ENCODE measurements around the gene KRT75.

DNA sequence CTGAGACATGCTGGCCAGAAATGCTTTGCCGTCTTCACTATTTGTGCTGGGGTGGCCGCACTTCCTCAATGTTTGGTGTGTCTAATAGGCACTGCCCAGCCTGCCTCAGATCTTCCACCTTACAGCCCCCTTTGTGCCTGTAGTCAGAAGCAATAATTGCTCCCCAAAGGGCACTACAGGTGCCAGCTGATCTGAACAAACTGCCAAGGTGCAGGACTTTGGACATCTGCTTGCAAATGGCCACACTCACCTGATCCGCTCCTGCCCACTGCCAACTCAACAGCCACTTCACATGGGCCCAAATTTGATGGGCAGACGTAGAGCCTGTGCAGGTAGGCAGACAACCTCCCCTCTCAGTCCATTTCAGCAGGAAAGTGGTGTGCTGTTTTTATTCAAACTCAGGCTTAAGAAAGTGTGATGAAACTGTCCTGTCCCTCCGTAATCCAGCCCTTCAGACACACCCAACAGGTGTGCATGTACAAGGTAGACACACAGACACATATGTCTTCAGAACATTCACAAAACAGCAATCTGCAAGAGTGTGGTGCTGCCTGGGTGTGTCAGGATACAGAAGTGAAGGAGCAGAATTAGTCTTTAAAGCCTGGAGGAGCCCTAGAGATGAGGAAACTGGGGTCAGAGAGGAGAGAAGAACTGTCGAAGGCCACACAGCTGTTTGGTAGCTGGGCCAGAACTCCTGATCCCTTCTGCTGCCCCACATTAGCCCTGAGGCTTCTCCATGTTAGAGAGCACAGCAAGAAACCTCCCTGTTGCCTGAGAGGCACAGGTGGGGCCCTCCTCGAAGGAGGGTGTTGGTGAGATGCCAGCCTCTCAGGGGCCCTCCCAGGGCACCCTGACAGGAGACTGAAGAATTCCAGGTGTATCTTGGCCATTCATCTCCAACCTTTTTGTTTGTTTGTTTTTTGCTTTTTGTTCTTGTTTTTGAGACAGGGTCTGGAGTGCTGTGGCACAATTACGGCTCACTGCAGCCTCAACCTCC is 4.4 kb upstream of the KRT75 start:
- TF ChIP-seq, protein P1, sequence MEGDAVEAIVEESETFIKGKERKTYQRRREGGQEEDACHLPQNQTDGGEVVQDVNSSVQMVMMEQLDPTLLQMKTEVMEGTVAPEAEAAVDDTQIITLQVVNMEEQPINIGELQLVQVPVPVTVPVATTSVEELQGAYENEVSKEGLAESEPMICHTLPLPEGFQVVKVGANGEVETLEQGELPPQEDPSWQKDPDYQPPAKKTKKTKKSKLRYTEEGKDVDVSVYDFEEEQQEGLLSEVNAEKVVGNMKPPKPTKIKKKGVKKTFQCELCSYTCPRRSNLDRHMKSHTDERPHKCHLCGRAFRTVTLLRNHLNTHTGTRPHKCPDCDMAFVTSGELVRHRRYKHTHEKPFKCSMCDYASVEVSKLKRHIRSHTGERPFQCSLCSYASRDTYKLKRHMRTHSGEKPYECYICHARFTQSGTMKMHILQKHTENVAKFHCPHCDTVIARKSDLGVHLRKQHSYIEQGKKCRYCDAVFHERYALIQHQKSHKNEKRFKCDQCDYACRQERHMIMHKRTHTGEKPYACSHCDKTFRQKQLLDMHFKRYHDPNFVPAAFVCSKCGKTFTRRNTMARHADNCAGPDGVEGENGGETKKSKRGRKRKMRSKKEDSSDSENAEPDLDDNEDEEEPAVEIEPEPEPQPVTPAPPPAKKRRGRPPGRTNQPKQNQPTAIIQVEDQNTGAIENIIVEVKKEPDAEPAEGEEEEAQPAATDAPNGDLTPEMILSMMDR (IDR thresholded peaks at IDR 0.05), result no peak
- no peak for TF ChIP-seq POLR2A (IDR thresholded peaks at IDR 0.05)

Measured in adrenal gland (tissue), 5 donors.